NCI-H2171 (cell line): ENCODE data around the gene ZNF383.
"Not testable (repeated sequence)": the region's sequence is repeated elsewhere in the genome, so short reads cannot be mapped to it uniquely, and the experiment has no call there.

ENCODE experiments used
- DNase-seq: peaks from one replicate; lab custom pipeline; 2025; lab: John Stamatoyannopoulos, UW

The ZNF383 gene

GRCh38 chr19:37294246-37294645 lies 76.2 kb downstream of the ZNF383 start:
- DNase-seq, result not testable (repeated sequence)
